Erythroblast (primary cell): ENCODE measurements around the gene PRIM1.
"Not testable (repeated sequence)": the region's sequence is repeated elsewhere in the genome, so short reads cannot be mapped to it uniquely, and the experiment has no call there.

Experiments
- DNase-seq, 2 experiments: peaks; one replicate each; lab custom pipeline; 2025; lab: John Stamatoyannopoulos, UW
- GATA1 ChIP-seq: IDR thresholded peaks from 2 replicates; pipeline ENCODE4 v1.6.1; 2011; ENCODE audit warnings: low read depth, mild to moderate bottlenecking, control low read depth, low read length, moderate library complexity
- POLR2A ChIP-seq: IDR thresholded peaks from 2 replicates; pipeline ENCODE4 v1.6.1; 2011; ENCODE audit warnings: mild to moderate bottlenecking, low read length

PRIM1 gene

GRCh38 chr12:56751712-56752598, at the start of gene PRIM1:
PRIM1 (minus strand) TSS chr12:56752323; CDS start chr12:56752298, 25 bp downstream.
- TF ChIP-seq GATA1 (no peak), POLR2A (peak; percentile 89)
- peak; percentile 94 to 95 for DNase-seq

GRCh38 chr12:56800221-56800620, 48.1 kb upstream of the PRIM1 start:
- TF ChIP-seq POLR2A: no peak
- no peak for DNase-seq

GRCh38 chr12:56799345-56799744, 47.2 kb upstream of the PRIM1 start:
- DNase-seq: not testable (repeated sequence)

- DNase-seq: not testable (repeated sequence)
These were observed 43.7 kb upstream of the PRIM1 start for GRCh38 chr12:56795791-56796190.

GRCh38 chr12:56795046-56795562, 43.0 kb upstream of the PRIM1 start:
- DNase-seq: not testable (repeated sequence)

GRCh38 chr12:56793124-56793523, 41.0 kb upstream of the PRIM1 start:
- not testable (repeated sequence) for DNase-seq

- TF ChIP-seq POLR2A (no peak), GATA1 (no peak)
- no peak for DNase-seq
These were observed 40.6 kb upstream of the PRIM1 start for GRCh38 chr12:56792678-56793077.

GRCh38 chr12:56789429-56789828, 37.3 kb upstream of the PRIM1 start:
- DNase-seq: not testable (repeated sequence)

- DNase-seq: no peak
- TF ChIP-seq GATA1 (no peak), POLR2A (no peak)
These were observed 35.4 kb upstream of the PRIM1 start for GRCh38 chr12:56787498-56787897.

GRCh38 chr12:56785874-56786273, 33.8 kb upstream of the PRIM1 start:
- TF ChIP-seq POLR2A: no peak
- TF ChIP-seq GATA1: no peak

GRCh38 chr12:56785141-56785865, 33.2 kb upstream of the PRIM1 start:
- DNase-seq: peak; percentile 31 to 51
- TF ChIP-seq GATA1: no peak
- TF ChIP-seq POLR2A: no peak

More at GRCh38 chr12:56785874-56786273, 33.8 kb upstream of the PRIM1 start:
- no peak for DNase-seq

- no peak for DNase-seq
- TF ChIP-seq POLR2A (no peak), GATA1 (no peak)
These were observed 29.6 kb upstream of the PRIM1 start for GRCh38 chr12:56781726-56782125.

GRCh38 chr12:56778756-56779155, 26.6 kb upstream of the PRIM1 start:
- DNase-seq: no peak
- TF ChIP-seq GATA1 (no peak), POLR2A (no peak)

GRCh38 chr12:56776654-56777053, 24.5 kb upstream of the PRIM1 start:
- no peak for TF ChIP-seq POLR2A
- TF ChIP-seq GATA1: no peak
- DNase-seq: no peak

- no peak for DNase-seq
- no peak for TF ChIP-seq POLR2A
- no peak for TF ChIP-seq GATA1
These were observed 23.5 kb upstream of the PRIM1 start for GRCh38 chr12:56775638-56776037.
